Stimulated activated CD4-positive, alpha-beta T cell treated with anti-CD3 and anti-CD28 coated beads, Interleukin-2, amount 100 ng/mL, for 24 hours (primary cell): Measurements from ENCODE around the gene CCDC110.
A peak's percentile ranks its signal among the peaks of the same experiment; 100 is the strongest.

ENCODE experiments used
- DNase-seq, 2 donors: peaks; one replicate each; pipeline ENCODE4 v3.0.0-alpha.2; 2020

Gene CCDC110

GRCh38 chr4:185412412-185412811 is 59.1 kb downstream of the CCDC110 start:
- DNase-seq = no peak

- no peak for DNase-seq
These were observed 59.7 kb downstream of the CCDC110 start for GRCh38 chr4:185411849-185412248.

DNA sequence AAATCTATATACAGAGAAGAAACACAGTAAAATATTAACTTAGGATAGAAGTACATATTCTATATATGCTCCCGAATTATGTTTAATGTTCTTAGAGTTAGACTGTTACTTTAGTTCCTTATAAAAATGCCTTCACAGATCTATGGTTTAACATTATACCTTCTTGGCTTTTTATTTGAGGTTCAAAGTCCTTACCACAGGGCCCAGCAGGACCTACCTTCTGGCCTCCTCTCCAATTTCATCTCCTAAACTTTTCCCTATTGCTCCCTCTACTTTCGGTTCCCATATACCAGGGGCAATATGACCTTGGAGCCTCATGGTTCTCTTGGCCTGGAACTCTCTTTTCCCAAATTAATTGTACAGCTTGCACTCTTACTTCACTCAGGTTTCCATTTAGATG is 63.1 kb downstream of the CCDC110 start:
- no peak for DNase-seq

GRCh38 chr4:185405296-185405999 is 66.1 kb downstream of the CCDC110 start:
- DNase-seq = no peak

DNA sequence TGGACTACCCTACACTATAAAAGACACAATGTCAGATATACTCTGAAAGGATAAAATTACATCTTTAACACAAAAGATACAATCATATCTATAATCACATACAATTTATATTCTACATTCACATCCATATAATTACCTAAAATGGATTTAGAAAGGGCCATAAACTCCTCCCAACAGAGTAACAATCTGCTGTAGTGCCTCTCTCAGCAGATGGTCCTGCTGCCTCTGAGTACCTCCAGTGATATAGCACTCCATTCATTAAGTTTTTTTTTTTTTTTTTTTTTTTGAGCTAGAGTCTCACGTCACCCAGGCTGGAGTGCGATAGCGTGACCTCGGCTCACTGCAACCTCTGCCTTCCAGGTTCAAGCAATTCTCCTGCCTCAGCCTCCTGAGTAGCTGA is 67.5 kb downstream of the CCDC110 start:
- DNase-seq = no peak

DNA sequence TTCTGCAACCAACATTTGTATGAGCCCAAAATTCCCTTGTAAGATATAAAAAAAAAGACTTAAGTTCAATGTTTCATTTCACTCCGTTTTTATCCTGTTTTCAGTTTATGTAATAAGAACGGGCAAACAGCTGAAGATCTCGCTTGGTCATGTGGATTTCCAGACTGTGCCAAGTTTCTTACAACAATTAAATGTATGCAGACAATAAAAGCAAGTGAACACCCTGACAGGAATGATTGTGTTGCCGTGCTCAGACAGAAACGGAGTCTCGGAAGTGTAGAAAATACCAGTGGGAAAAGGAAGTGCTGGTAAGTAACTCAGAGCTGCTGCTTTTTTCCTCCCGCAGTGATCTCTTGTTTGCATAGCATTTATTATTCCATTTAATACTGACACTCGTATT is 72.1 kb downstream of the CCDC110 start:
- DNase-seq = no peak

DNA sequence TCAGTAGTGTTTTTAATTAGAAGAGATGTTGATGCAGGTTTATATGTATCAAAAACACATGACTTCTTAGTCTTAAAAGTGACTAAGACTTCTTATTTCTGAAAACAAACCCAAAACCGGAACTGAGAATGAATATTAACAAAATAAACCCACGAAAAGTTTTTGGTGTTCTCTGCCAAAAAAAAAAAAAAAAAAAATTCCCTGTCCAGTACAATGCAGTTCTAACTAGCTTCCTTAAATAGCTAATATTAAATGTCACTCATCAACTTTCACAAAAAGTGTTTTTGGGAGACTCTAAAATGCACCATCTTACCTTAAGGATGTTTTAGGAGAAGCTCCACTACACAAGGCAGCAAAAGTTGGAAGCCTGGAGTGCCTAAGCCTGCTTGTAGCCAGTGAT is 72.9 kb downstream of the CCDC110 start:
- no peak for DNase-seq

GRCh38 chr4:185396724-185397385 is 74.7 kb downstream of the CCDC110 start, which contains the start of gene ANKRD37:
TSS of gene ANKRD37 (plus strand) at chr4:185396841. CDS start at chr4:185396924, 83 bp downstream.
- DNase-seq = no peak

- DNase-seq = peak; percentile 96
These were observed 75.4 kb downstream of the CCDC110 start for GRCh38 chr4:185395956-185396723.

DNA sequence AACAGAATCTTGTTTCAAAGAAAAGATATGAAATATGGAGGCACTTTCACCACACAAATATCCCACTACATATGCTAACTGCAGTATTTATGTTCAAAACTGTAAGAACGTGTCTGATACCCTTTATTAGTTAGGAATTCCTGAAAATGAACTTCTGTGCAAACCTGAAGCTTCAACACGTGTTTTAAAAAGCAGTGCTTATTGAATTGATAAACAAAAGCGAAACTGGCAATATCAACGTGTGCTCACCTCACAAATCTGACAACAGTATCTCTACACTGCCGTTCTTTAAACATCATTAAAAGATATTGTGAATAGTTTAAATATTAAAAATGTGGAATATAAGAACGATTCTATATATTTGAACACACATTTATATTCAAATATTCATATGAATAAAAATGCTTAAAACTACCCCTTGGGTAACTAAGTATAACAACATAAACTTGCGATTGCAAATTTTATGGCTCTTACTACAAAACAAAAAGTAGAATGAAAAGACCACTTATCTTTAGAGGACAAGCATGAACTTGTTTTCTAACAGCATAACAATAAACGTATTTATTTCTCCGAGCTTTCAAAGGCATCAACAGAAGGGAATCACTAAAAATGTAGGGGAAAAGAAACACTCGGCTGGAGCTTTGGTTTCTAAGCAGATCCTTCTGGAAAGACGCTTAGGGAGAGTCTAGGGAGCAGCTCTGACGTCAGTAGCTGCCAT is 76.1 kb downstream of the CCDC110 start, which contains the start of gene LRP2BP:
Gene LRP2BP, minus strand, starts transcription at position 687 of the 718 bp plus-strand sequence. CDS start 17,738 bp downstream, outside the sequence.
- no peak for DNase-seq
